Endometrium (tissue), 2 donors: ENCODE data around the gene UTP18.
"Not testable (repeated sequence)": the region's sequence is repeated elsewhere in the genome, so short reads cannot be mapped to it uniquely, and the experiment has no call there.

Source experiments
- FAIRE-seq: peaks from 2 replicates; lab custom pipeline; 2012; peaks lifted over from hg19 to GRCh38; lab: Jason Lieb, UNC
- donor health status: control.
- donor health status: control.

The UTP18 gene

DNA sequence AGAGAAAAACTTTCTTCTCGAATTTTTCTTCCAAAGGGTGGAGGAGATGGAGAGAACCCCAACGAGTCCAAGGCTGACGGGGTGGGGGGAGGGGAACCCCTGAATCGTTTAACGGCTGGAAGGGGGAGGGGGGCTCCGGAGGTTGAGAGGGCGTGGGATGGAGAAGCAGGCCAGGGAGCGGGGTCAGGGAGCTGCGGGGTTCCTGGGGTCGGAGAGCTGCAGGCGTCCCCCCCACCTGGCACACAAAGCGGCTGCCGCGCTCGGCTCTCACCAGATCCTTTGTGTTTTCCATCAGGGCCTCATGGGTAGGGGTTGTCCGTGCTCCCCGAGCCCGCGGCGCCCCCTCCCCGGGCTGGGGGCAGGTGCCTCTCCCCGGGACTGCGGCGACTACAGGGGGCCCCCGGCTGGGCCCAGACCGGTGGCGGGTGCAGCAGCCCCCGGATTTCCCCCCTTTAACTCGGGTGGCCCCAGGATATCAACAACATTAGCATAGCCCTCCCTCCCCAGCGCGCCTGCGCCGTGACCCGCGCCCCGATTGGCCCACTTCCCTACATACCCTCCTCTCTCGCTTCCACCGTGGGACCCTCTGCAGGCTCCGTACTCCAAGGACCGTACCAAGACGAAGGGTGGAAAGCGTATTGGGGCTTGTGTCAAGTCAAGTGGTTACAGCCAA is 646 bp upstream of the UTP18 start, which contains the start of gene MBTD1:
Gene MBTD1 (minus strand): TSS at position 486 of the 673 bp plus-strand sequence. CDS start 34,888 bp downstream, outside the sequence.
- FAIRE-seq, result no peak

DNA sequence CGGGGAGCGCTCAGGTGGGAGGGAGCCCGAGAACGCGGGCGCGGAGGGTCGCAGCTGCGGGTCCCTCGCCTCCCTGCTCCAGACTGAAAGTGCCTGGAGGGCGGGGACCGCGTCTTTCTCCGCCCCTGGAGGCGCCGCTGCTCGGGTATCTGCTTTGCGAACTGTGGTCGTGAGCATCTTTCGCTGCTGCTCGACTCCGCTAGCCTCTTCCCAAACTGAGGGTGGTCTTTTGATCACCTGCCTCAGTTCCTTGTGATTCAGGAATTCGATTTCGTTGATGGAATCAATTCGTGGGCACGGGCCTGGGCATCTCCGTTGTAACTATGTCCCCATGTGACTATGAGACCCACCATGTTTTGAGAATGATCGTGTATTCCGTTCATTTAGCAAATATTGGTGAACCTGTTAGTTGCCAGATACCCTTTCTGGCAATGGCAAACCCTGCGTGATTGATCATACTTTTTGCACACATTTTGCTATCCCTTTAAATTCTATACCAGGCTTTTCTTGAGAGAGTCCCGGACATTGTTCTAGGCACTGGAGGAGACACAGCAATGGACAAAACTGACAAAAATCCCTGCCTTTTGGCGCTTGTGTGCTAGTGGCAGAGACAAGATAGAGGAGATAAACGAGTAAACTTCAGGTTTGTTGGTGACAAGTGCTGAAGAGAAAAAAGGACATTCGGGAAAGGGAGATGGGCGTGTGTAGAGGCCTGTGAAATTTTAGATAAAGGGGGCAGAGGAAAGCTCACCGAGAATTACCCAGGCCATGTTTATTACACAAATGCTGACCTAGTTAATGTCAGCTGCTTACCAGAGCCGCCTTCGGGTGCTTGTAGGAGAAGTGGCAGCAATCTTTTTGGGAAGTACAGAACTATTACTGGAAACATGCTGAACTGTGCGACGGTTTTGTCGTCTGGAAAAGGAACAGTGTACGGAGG is 948 bp downstream of the UTP18 start:
- FAIRE-seq, result no peak

DNA sequence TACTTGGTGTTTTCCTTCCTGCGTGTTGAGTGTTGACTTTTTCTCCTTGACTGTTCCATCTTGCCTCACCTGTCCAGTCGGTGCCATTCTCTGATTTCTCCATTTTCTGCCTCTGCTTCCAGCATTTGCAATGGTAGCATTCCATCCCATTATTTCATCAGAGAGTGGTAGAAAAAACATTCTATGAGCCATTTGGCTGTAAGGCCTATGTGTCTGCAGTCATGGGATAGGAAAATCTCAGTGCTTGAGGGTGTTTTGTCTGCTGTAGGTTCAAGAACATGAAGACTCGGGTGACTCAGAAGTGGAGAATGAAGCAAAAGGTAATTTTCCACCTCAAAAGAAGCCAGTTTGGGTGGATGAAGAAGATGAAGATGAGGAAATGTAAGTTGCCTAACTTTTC is 2.7 kb downstream of the UTP18 start:
- no peak for FAIRE-seq

DNA sequence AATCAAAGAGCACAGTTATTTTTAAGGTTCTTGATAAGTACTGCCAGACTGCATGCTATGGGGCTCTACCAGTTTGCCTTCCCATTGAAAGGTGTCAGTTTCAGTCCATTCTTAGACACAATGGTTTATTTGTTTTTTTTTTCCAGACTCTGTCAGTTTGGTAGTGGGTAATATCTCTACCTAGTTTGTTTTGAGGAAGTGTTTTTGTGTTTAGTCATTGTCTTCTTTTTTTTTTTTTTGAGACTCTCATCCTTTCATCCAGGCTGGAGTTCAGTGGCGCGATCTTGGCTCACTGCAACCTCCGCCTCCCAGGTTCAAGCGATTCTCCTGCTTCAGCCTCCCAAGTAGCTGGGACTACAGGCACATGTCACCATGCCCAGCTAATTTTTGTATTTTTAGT is 4.1 kb downstream of the UTP18 start:
- FAIRE-seq, result not testable (repeated sequence)

DNA sequence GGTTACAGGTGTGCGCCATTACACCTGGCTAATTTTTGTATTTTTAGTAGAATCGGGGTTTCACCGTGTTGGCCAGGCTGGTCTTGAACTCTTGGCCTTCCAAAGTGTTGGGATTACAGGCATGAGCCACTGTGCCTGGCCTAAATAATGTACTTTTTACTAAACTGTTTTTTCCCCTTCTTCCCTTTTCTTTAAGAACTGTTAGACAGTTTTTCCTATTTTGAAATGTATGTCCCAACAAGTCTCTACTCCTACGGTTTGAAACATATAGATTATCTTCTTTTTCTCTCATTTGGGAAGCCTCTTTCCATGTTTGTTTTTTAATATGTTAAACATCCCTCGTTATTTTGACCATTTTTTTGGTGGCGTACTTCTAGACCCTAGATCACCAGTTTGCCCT is 9.6 kb downstream of the UTP18 start:
- FAIRE-seq, result no peak

DNA sequence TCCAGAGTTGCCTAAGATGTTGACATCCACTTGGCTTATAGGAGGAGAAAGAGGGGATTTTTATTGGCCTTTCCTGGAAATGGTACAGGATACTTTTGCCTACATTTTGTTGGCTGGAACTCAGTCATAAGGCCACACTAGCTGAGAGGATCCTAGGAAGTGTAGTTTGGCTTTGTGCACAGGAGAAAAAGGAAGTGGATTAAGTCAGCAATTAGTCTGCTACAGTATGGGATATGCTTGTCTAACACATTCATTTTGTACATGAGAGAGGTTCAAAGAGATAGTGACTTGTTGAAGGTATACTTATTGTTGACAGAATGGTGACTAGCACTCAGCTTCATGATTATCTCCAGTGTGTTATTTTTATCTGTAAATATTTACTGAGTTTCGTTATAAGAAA is 10.3 kb downstream of the UTP18 start:
- FAIRE-seq, result no peak

DNA sequence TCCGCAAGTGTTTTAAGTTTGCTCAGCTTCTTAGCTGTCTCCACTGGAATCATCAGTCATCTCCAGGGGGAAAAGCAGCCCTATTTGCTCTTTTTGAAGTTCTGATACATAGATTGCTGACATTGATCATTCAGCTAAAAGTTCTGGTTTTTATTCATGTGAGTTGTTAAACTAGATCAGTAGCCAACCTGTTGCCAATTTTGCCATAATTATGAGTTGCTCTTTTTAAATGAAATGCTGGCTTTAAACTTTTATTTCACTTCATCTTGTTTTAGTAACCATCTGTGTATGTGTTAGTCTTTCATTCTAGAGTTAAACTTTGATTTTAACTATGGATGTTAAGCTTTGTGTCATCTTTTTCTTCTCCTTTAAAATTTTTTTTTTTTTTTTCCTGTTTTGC is 12.5 kb downstream of the UTP18 start:
- FAIRE-seq, result no peak

DNA sequence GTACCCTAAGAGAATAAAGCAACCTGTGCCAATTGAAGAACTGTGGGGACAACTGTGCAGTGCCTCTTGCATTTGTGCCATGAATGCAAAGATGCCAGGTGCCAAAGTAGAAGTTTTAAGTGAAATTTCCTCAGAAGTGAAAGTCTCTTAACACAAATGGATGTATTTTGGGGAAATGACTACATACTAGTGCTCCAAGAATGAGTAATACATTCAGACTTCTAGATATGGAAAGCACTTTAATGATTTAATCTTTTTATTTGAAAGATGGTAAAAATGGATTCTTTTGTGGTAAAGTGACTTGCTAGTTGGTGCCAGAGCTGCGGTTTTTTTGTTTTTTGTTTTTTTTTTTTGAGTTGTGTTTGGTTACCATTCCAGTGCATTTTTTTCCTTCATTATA is 15.0 kb downstream of the UTP18 start:
- no peak for FAIRE-seq

DNA sequence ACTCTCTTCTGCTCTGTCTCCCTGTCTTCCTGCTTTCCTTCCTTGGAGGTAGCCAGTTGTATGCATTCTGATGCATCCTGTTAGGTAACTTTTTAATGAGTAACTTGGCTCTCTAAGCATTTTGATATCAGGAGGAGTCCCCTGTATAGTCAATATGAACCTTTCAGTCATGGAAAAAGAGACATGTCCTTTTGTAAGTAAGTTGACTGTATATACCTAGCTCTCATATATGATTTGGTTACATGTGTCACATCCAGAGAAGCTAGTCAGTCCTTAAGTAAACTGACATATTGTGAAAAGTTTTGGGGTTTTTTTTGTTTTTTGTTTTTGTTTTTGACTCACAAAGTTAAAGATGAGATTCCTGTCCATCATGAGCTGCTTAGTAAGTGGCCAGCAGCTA is 18.8 kb downstream of the UTP18 start:
- no peak for FAIRE-seq

DNA sequence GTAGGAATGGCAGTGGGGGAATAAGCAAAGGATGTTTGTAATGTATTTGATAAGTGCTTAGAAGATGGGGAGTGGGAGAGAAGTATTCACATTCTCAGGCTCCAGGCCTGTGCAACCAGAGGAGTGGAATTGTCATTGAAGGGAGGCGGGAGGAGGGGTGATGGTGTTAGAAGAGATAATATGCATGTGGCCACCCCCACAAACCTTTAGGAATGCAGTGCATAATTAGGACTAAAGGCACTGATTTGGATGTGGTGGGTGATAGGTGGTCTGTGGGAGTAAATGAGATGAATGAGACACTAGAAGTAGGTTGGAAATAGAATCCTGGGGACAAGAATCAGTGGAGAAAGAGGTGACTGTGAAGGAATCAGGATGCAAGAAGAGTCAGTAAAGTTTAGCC is 27.1 kb downstream of the UTP18 start:
- no peak for FAIRE-seq

DNA sequence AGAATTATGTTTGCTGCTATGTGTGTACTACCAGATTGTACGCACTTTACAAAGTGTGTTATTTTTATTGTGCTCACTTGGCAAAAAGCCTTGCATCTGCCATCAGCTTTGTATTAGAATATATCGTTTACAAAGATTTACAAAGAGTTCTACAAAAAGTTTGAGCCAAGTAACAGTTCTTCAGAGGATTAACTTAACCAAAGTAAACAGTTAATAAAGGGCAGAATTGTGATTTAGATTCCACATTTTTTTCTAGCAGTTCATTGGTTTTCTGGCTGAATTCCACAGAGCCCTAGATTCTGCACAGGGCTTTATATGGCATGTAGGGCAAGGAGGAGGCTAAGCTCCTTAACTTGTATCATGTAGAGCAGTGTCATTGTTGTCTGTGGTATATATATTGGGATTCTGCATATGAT is 29.4 kb downstream of the UTP18 start:
- FAIRE-seq, result no peak

DNA sequence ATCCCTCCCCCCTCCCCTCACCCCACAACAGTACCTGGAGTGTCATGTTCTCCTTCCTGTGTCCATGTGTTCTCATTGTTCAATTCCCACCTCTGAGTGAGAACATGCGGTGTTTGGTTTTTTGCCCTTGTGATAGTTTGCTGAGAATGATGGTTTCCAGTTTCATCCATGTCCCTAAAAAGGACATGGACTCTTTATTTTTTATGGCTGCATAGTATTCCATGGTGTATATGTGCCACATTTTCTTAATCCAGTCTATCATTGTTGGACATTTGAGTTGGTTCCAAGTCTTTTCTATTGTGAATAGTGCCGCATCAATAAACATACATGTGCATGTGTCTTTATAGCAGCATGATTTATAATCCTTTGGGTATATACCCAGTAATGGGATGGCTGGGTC is 34.0 kb downstream of the UTP18 start:
- FAIRE-seq, result not testable (repeated sequence)

DNA sequence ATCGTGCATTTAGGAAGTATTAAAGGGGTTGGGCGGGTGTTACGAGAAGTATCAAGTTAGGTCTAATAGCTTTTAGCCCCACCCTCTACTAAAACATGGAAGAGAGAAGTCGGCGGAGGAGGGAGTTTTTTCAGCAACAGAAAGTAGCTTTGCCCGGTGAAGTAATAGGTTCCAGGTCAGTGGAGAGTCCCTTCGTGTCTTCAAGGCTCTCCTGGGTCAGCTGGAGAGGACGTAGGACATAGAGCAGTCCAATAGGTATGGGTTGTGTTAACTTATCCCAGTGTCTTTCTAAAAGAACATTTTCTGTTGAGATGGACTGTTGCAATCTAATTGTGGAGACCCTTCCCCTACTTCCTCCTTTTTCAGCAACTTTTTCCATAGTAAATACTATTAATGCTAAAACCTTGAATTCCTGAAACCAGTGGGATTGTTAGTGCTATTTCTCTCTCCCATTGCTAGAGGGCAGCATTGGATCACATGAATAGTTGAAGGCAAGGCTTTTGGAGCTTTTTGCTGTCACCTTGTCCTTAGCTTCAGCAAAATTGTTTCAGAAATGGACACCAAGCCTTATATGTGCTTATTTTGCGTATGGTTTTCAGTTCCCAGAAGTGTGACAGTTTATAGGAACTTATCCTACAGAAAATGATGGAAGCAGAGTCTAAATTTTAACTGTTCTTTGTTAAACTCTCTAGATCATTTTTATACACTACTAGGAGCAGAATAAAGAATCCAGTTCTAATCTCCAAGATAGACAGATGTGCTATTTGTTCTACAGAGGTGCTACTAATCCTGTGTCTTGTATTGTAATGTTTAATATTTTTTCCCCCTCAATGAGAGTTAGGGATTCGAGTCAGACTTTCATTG is 38.4 kb downstream of the UTP18 start:
- peak; percentile 4 for FAIRE-seq

DNA sequence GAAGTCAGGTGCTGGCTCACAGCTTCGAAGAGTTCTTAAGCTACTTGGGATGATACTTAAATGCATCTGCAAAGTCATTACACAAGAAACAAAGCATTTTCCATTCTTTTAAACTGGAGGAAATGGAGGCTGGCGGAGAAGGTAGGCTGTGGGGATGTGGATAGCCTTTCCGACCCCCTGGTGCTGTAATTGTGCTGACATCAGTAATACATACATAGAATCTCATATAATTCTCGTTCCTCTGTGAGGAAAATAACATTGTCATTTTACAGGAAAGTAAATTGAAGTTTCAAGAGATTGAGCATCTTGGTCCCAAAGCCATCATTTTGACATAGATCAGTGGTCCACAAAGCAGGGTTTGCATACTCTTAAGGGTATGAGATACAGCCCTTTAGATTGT is 39.5 kb downstream of the UTP18 start:
- no peak for FAIRE-seq

DNA sequence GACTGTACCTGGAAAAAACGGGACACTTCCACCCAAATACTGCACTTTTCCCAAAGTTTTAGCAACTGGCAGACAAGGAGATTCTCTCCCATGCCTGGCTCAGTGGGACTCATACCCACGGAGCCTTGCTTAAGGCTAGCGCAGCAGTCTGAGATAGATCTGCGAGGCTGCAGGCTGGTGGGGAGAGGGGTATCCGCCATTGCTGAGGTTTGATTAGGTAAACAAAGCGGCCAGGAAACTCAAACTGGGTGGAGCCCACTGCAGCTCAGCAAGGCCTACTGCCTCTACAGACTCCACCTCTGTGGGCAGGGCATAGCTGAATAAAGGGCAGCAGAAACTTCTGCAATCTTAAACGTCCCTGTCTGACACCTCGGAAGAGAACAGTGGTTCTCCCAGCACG is 44.8 kb downstream of the UTP18 start:
- FAIRE-seq, result no peak

DNA sequence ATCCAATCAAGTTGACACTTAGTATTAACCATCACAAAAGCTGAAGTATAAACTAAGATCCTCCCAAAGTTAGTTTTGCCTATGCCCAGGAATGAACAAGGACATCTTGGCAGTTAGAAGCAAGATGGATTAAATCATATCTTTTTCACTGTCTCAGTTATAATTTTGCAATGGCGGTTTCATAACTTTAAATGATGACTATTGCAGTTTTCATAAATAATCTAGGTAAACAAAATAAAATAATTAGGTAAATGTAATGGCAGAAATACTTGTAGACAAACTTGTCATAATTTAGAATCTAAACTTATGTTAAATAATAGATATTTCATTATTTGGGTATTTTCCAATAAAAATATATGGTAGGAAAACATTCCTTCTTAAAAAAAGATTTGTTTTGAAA is 51.7 kb downstream of the UTP18 start:
- FAIRE-seq, result peak; percentile 55

DNA sequence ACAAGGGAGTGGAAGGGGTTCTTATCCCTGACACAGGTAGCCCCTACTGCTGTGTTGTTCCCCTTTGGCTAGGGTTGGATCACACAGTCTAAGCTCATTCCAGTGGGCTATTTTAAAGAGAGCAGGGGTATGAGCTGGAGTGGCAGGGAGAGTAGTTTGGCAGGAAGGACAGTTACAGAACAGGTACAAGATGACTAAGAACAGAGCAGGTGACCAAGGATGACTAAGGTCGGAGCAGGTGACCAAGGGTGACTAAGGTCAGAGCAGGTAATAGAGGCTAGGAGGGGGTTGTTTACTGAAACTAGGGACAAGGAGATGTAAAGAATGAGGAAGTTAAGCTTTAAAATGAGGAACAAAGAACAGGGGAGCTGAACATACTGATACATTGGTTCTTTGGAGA is 58.8 kb downstream of the UTP18 start:
- no peak for FAIRE-seq

DNA sequence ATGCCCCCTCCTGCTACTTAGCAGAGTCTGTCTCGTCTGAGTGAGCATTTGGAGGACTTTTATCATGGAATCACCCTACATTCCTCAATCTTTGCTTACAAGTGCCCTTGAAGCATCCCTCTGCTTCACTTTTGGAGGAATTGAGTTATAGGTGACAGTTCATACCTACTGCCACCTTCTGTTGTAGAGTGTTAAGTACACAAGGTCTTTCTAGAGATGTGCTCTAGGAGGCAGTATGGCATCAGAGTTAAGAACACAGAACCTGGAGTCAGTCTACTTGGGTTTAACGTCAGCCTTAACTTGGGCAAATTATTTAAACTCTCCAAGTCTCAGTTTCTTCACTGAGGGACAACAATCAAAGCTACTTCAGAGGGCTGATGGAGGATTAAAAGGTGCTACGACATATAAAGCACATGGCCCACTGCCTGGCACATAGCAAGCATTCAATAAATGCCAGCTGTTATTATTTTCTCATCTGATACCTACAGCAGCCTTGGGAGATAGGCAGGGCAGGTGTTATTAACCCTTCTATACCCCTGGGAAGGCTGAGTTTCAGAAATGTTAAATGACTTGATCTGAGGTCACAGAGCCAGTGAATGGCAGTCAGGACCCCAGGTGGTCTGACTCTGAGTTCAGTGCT is 62.2 kb downstream of the UTP18 start:
- no peak for FAIRE-seq

DNA sequence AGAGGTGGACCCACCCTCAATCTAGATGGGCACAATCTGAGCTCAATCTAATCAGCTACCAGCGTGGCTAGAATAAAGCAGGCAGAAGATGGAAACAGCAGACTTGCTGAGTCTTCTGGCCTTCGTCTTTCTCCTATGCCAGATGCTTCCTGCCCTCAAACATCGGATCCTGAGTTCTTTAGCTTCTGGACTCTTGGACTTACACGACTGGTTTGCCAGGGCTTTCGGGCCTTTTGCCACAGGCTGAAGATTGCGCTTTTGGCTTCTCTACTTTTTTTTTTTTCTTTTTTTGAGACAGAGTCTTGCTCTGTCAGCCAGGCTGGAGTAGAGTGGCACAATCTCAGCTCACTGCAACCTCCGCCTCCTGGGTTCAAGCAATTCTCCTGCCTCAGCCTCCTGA is 65.1 kb downstream of the UTP18 start:
- no peak for FAIRE-seq

DNA sequence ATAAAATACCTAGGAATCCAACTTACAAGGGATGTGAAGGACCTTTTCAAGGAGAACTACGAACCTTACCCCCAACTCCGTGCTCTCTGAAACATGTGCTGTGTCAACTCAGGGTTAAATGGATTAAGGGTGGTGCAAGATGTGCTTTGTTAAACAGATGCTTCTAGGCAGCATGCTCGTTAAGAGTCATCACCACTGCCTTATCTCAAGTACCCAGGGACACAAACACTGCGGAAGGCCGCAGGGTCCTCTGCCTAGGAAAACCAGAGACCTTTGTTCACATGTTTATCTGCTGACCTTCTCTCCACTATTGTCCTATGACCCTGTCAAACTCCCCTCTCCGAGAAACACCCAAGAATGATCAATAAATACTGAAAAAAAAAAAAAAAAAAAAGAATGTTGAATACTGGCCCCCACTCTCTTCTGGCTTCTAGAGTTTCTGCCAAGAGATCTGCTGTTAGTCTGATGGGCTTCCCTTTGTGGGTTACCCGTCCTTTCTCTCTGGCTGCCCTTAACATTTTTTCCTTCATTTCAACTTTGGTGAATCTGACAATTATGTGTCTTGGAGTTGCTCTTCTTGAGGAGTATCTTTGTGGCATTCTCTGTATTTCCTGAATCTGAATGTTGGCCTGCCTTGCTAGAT is 70.6 kb downstream of the UTP18 start:
- not testable (repeated sequence) for FAIRE-seq

DNA sequence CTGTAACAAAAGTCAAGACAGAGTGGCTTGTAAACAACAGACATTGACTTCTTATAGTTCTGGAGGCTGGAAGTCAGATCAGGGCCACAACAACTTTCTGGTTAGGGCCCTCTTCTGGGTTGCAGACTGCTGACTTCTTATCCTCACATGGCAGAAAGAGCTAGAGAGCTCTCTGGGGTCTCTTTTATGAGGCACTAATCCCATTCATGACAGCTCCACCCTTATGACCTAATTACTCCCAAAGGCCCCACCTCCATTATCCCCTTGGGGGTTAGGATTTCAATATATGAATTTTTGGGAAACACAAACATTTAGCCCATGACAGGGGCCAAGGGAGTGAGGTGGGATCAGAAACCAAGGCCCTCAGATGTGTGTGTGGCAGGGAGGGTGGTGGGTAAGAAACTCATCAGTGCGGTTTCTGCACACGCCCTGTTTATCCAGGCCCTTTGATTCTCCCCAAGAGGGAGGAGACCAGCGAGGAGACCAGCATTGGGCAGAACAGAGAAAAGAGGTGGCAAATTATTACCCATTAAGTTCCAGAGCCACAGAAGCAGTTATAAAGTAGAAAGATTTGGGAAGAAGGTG is 74.8 kb downstream of the UTP18 start:
- FAIRE-seq, result no peak
